Neural cell (in vitro differentiated cells): ENCODE data around the gene KRTAP2-2. TPM values are rescaled to one million over a fixed set of nuclear protein-coding genes. Genes with fewer than 3 reads are reported as not detected.

ENCODE experiments used
- H2AFZ ChIP-seq: fragments of 200-600, 300-800 bp; sonication (generic), shearing (Covaris generic); 2 replicates; pipeline ENCODE4 v1.6.0; 2014; ENCODE audit warnings: low read depth, mild to moderate bottlenecking, antibody characterized with exemption, low read length, moderate library complexity
- H3F3A ChIP-seq: fragments of 200-600 bp; shearing (Covaris generic); 2 replicates; pipeline ENCODE4 v1.6.1; 2016; ENCODE audit warnings: mild to moderate bottlenecking, moderate library complexity, mixed read lengths, antibody characterized with exemption, low read length; ENCODE audit not compliant: insufficient read depth, poor library complexity, severe bottlenecking
- H3K27ac ChIP-seq: fragments of 200-600, 300-800 bp; sonication (generic), shearing (Covaris generic); 2 replicates; pipeline ENCODE4 v1.5.1; 2014; ENCODE audit warnings: mild to moderate bottlenecking, low read length, moderate library complexity
- H3K27me3 ChIP-seq: fragments of 300-800, 200-600 bp; sonication (generic), shearing (Covaris generic); 2 replicates; pipeline ENCODE4 v1.6.0; 2014; ENCODE audit warnings: mild to moderate bottlenecking, low read depth, low read length, moderate library complexity; ENCODE audit not compliant: insufficient read depth
- H3K36me3 ChIP-seq: fragments of 300-800, 200-600 bp; sonication (generic), shearing (Covaris generic); 2 replicates; pipeline ENCODE4 v1.5.1; 2014; ENCODE audit warnings: mild to moderate bottlenecking, antibody characterized with exemption, low read length, moderate library complexity; ENCODE audit not compliant: insufficient read depth
- H3K4me2 ChIP-seq: fragments of 300-800, 200-600 bp; sonication (generic), shearing (Covaris generic); 2 replicates; pipeline ENCODE4 v1.6.0; 2014; ENCODE audit warnings: mild to moderate bottlenecking, low read length
- H3K4me3 ChIP-seq: fragments of 300-800, 200-600 bp; sonication (generic), shearing (Covaris generic); 2 replicates; pipeline ENCODE4 v1.5.1; 2014; ENCODE audit warnings: mild to moderate bottlenecking, low read length, moderate library complexity
- H3K79me2 ChIP-seq: fragments of 200-600 bp; shearing (Covaris generic); replicated peaks from 2 replicates; pipeline ENCODE4 v1.6.0; 2014; ENCODE audit warnings: mild to moderate bottlenecking, low read length, moderate library complexity; ENCODE audit not compliant: insufficient read depth
- H3K9ac ChIP-seq: fragments of 300-800, 200-600 bp; sonication (generic), shearing (Covaris generic); 2 replicates; pipeline ENCODE4 v1.6.1; 2016; ENCODE audit warnings: mild to moderate bottlenecking, low read length, mixed read lengths
- H3K9me2 ChIP-seq: fragments of 200-600 bp; shearing (Covaris generic); 2 replicates; pipeline ENCODE4 v1.6.1; 2016; ENCODE audit warnings: mild to moderate bottlenecking, low read length, mixed read lengths; ENCODE audit not compliant: insufficient read depth
- H3K9me3 ChIP-seq: fragments of 200-600, 300-800 bp; sonication (generic), shearing (Covaris generic); 2 replicates; pipeline ENCODE4 v1.6.1; 2016; ENCODE audit warnings: mild to moderate bottlenecking, mixed run types, low read length, moderate library complexity, mixed read lengths
- H4K20me1 ChIP-seq: fragments of 200-600 bp; shearing (Covaris generic); 2 replicates; pipeline ENCODE4 v1.6.1; 2016; ENCODE audit warnings: mild to moderate bottlenecking, mixed run types; ENCODE audit not compliant: insufficient read depth
- CTCF ChIP-seq: fragments of 450-650 bp; IDR thresholded peaks from 2 replicates; pipeline ENCODE4 v1.5.1; 2014; ENCODE audit warnings: antibody characterized with exemption, mild to moderate bottlenecking, moderate library complexity; ENCODE audit not compliant: poor library complexity, severe bottlenecking
- EP300 ChIP-seq: fragments of 450-650 bp; conservative IDR thresholded peaks from 2 replicates; pipeline ENCODE4 v1.6.1; 2014; ENCODE audit warnings: antibody characterized with exemption, mild to moderate bottlenecking, moderate library complexity; ENCODE audit not compliant: poor library complexity, severe bottlenecking
- EZH2 ChIP-seq: fragments of 200-600, 300-800 bp; shearing (Covaris generic), sonication (generic); IDR thresholded peaks from 2 replicates; pipeline ENCODE4 v1.6.1; 2014; ENCODE audit warnings: antibody characterized with exemption, low read length, borderline replicate concordance, mild to moderate bottlenecking; ENCODE audit not compliant: insufficient read depth, poor library complexity, severe bottlenecking
- MXI1 ChIP-seq: fragments of 450-650 bp; conservative IDR thresholded peaks from 2 replicates; pipeline ENCODE4 v1.6.1; 2014; ENCODE audit warnings: antibody characterized with exemption, mild to moderate bottlenecking; ENCODE audit not compliant: poor library complexity, severe bottlenecking
- POLR2AphosphoS5 ChIP-seq: IDR thresholded peaks from 2 replicates; pipeline ENCODE4 v1.6.1; 2012
- REST ChIP-seq: IDR thresholded peaks from 2 replicates; pipeline ENCODE4 v1.6.1; 2012; ENCODE audit warnings: borderline replicate concordance
- SMC3 ChIP-seq: fragments of 450-650 bp; conservative IDR thresholded peaks from 2 replicates; pipeline ENCODE4 v1.6.1; 2014; ENCODE audit warnings: antibody characterized with exemption, mild to moderate bottlenecking, moderate library complexity; ENCODE audit not compliant: poor library complexity
- polyA plus RNA-seq: library from polyadenylated mRNA; depleted of rRNA; stranded (reverse); fragments of >200 nt; gene quantifications from 2 replicates; pipeline ENCODE4 v1.2.3, GENCODE V29; 2014

The KRTAP2-2 gene
- polyA plus RNA-seq, 1 donor from 2014 or later = not detected

DNA sequence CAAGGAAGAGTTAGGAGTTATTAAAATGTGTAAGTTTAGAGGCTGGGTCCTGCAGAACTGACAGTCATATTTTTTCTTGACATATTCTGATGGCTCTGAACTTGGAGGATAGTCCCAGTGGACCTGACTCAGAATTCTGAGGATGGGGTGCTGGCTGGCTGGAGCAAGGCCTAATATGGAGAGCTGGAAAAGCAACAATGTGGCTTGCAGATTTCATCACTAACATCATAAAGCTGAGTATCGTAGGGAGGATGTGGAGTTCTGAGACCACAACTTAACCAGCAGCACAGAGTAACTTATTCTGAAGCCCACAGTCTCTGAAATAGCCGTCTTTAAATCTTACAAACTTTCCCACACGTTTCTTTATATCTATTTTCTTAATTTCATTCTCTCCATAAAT is 30.3 kb downstream of the KRTAP2-2 start:
- TF ChIP-seq CTCF (no peak), EP300 (no peak), REST (no peak), POLR2AphosphoS5 (no peak)
- no peak overlapping the region for H3K4me3 ChIP-seq
- no peak overlapping the region for H3K27ac ChIP-seq
- no peaks in the 10 kb centered on the region for H3K27me3 ChIP-seq
- H3F3A ChIP-seq = no peaks in the 10 kb centered on the region
- no peaks in the 10 kb centered on the region for H3K9me2 ChIP-seq
- H4K20me1 ChIP-seq = no peaks in the 10 kb centered on the region
- H3K4me2 ChIP-seq = no peak overlapping the region
- no peaks in the 10 kb centered on the region for H3K36me3 ChIP-seq
- H3K9me3 ChIP-seq = no peaks in the 10 kb centered on the region
- H3K9ac ChIP-seq = no peak overlapping the region
- H3K79me2 ChIP-seq = no peaks in the 10 kb centered on the region
- no peak overlapping the region for H2AFZ ChIP-seq

GRCh38 chr17:41020336-41020735 is 34.7 kb downstream of the KRTAP2-2 start:
- no peaks in the 10 kb centered on the region for H3K79me2 ChIP-seq
- no peaks in the 10 kb centered on the region for H4K20me1 ChIP-seq
- no peak overlapping the region for H2AFZ ChIP-seq
- no peak overlapping the region for H3K27ac ChIP-seq
- no peaks in the 10 kb centered on the region for H3K9me2 ChIP-seq
- H3K4me2 ChIP-seq = no peak overlapping the region
- H3K36me3 ChIP-seq = no peaks in the 10 kb centered on the region
- no peaks in the 10 kb centered on the region for H3F3A ChIP-seq
- H3K9me3 ChIP-seq = no peaks in the 10 kb centered on the region
- H3K4me3 ChIP-seq = no peak overlapping the region
- no peak overlapping the region for H3K9ac ChIP-seq
- H3K27me3 ChIP-seq = no peaks in the 10 kb centered on the region
- TF ChIP-seq SMC3 (no peak), EZH2 (no peak), CTCF (no peak), REST (no peak), MXI1 (no peak)
